ENCODE measurements around the gene HIGD1A.
"Not testable (repeated sequence)": the region's sequence is repeated elsewhere in the genome, so short reads cannot be mapped to it uniquely, and the experiment has no call there.

HIGD1A gene

DNA sequence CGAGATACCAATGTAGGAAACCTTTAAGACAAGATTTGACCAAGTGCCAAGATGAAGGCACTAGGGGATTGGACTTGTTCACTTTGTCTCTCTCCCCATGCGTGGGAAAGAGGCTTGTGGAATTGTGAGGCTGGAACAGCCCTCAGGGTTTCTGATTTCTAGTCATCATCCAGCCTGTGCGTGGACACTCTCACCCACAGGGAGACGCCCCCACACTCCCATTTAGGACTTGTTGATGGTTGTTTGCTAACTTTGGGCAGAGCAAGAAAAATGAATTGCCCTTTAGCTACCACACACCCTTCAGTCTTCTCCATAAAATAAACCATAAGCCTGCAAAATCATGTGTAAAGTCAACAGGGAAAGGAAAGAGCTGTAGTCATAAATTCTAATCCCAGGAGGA, 23.4 kb upstream of the HIGD1A start:
- no peak for DNase-seq

DNA sequence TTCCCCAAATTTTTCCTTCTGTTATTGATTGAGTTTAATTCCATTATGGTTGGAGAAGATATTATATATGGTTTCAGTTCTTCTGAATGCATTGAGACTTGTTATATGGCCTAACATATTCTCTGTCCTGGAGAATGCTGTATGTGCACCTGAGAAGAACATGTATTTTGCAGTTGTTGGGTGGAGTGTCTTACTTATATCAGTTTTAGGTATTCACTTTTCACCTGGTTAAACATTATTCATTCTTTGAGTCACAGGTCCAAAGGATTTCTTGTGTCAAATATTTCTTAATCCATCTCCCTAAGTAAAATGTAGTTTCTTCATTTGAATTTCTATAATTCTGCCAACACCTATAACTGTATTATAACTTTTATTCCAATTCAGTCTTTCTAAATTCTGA, 22.7 kb upstream of the HIGD1A start:
- no peak for DNase-seq

DNA sequence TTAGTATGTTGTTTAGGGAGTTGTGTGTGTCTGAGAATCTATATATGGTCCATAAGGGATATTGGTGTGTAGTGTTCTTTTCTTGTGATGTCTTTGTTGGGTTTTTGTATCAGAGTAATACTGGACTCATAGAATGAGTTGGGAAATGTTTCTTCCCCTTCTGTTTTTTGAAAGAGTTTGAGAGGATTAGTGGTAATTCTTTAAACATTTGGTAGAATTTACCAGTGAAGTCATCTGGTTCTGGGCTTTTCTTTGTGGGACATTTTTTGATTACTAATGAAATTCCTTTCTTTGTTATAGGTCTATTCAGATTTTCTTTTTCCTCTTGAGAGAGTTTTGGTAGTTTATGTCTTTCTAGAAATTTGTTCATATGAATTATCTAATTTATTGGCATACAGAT, 21.9 kb upstream of the HIGD1A start:
- DNase-seq: no peak

DNA sequence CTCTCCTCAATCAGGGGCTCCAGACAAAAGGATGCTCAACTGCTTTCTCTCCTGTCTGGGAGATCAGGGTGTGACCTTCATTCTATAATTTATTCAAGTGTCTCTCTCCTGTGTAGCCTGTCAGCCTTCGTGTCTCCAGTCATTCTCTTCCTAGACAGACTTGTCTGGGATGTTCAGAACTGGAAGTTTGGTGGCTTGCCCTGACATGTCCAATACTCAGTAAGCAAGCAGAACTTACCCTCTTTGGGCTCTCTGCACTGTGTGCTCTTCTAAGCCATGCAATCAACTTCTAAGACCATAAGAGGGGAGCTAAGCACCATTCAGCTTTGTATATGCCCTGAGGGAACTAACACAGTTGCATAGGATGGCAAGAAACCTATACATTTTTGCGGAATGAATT, 19.1 kb upstream of the HIGD1A start:
- DNase-seq: no peak

DNA sequence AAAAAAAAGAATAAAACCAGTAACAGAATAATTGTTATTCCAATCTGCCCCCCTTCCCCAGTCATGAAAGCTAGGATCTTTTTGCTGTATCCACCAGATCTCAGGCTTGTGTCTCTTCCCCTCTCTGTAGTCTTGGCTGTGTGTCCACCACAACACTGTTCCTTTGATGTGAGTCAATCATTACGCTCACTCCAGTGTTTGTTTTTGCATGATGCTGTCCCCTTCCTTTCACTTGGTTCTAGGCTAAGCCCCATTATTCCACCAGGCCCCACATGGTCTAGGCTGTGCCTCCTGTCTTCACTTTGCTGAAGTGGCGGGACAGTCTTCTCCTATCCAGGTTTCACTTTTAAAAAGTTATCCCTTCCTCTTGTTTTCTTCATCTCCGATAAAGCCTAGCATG, 18.5 kb upstream of the HIGD1A start:
- DNase-seq: no peak

DNA sequence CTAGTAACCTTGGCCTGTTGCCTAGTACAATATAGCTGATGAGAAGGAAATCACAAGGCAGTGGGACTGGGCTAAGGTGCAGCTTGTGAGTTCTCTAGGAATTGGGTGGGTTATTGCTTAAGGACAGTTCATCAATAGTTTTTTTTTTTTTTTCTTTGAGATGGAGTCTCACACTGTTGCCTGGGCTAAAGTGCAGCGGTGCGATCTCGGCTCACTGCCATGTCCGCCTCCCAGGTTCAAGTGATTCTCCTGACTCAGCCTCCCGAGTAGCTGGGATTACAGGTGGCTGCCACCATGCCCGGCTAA, 16.4 kb upstream of the HIGD1A start:
- no peak for DNase-seq

DNA sequence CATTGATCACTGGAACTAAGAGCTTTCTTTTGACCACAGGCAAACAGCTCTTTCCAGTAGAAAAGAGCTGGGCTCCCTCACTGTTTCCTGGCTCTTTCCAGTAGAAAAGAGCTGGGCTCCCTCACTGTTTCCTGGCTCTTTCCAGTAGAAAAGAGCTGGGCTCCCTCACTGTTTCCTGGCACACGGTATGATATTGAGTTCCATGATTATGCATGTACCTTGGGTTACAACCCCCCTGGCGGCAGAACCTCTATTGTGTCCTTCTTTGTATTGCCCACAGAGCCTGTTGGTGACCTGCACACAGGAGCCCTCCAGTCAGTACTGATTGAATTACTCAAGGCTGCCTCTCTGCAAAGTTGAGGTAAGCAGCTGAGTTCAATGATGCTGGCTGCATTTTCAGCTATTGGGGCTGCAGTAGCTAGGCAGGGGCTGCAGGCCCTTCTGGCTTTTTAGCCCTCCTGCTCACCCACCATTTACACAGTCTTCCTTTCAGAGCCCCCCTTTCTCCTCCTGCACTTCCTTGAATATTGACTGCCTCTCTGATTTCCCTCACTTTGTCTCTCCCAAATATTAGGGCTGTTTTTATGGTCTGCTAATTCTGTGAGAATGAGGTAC, 15.2 kb upstream of the HIGD1A start:
- peak in 1 of 2 experiments; percentile 50 for DNase-seq

DNA sequence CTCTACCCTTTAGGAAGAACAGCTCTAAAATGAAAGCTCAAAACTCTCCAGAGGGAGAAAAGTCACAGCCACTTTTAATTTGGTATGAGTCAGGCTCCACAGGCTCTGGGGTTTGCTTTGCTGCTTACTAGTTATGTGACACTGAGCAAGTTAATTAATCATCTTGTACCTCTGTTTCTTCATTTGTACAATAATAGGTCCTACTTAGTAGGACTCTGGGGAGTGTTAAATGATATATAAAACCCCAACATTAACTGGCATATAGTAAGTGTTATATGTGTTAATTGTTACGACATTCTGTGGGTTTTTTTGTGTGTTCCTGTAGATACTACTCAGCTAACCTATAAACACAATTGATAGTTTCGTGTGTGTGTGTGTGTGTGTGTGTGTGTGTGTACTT, 11.5 kb upstream of the HIGD1A start:
- DNase-seq: no peak

DNA sequence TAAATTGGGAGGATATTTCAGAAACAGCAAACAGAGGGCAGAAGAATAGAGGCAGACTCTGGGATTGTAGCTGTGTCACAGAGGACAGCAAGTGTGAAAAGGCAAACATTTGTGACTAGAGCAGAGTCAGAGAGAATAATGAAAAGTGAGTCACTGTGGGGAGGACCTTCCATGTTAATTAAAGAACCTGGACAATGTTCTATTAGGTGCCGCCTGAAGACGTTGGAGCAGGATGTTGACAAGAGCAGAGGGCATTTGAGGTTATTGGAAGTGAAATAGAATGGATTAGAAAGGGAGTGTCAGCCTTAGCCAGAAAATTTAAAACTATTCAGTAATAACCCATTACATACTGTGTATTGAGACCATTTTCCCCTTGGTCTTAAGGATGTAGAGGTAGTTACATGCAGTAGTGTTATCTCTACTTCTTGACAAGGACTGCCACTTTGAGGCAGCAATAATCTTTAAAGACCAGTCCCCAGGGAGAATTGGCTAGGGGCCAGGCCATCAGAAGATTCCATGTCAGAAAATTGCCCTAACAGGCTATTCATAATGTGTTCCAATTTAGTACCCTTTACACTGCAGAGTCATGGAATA, 10.7 kb upstream of the HIGD1A start:
- peak in 1 of 2 experiments; percentile 9 for DNase-seq

DNA sequence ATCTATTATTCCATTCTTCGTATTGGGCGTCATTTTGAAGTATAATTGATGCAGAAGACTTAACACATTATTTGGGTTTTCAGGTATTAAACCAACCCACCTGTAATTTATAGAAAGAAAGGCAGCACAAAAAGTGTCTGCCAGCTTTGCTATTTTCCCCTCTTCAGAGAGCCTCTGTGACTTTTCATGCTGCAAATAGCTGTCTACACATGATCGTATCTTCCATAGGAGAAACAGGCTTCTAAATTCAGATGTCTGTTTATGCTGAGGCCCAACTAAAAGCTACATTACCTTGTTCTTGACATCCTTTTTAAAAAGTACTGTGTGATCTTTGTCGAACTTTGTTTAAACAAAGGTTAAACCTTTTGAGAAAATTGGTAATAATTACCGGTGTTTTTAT, 10.0 kb upstream of the HIGD1A start:
- no peak for DNase-seq

DNA sequence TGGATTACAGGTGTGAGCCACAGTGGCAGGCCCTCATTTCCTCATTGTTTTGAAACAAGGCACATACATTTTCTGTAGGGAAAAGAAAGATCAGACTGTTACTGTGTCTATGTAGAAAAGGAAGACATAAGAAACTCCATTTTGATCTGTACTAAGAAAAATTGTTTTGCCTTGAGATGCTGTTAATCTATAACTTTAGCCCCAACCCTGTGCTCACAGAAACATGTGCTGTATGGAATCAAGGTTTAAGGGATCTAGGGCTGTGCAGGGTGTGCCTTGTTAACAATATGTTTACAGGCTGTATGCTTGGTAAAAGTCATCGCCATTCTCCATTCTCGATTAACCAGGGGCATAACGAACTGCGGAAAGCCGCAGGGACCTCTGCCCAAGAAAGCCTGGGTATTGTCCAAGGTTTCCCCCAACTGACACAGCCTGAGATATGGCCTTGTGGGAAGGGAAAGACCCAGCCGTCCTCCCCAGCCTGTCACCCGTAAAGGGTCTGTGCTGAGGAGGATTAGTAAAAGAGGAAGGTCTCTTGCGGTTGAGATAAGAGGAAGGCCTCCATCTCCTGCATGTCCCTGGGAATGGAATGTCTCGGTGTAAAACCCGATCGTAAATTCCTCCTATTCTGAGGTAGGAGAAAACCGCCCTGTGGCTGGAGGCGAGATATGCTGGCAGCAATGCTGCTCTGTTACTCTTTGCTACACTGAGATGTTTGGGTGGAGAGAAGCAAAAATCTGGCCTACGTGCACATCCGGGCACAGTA, 7.0 kb upstream of the HIGD1A start:
- not testable (repeated sequence) for DNase-seq

DNA sequence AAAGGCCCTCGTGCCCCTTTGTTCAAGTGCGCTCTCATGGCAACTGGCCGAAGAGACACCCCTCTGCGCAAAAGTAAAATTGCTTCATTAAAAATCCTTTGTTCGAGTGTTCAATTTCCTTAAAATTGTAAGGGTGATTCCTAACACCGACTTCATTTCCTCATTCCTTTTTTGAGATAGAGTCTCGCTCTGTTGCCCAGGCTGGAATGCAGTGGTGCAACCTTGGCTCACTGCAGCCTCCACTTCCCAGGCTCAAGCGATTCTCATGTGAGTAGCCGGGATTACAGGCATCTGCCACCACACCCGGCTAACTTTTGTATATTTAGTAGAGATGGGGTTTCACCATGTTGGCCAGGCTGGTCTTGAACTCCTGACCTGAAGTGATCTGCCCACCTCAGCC, 6.4 kb upstream of the HIGD1A start:
- not testable (repeated sequence) for DNase-seq

DNA sequence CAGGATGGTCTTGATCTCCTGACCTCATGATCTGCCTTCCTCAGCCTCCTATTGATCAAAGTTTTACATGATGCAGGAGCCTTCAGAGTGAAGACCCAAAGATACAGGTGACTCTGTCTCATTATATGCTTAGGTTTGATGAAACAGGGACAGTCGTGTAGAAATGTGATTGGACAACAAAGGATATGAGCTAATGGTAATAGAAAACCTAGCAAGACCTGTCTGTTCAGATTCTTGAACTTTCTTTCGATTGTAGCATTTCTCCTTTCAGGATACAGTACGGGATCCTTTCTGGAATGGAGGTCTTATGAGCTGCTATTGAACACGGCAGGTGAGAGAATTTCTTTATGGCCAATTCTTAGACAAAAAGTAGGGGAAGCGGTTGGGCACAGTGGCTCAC, 4.9 kb upstream of the HIGD1A start, which contains the start of gene ACKR2:
Gene ACKR2, plus strand, starts transcription at position 244 of the 400 bp plus-strand sequence. CDS start 55,058 bp downstream, outside the sequence.
- DNase-seq: no peak

DNA sequence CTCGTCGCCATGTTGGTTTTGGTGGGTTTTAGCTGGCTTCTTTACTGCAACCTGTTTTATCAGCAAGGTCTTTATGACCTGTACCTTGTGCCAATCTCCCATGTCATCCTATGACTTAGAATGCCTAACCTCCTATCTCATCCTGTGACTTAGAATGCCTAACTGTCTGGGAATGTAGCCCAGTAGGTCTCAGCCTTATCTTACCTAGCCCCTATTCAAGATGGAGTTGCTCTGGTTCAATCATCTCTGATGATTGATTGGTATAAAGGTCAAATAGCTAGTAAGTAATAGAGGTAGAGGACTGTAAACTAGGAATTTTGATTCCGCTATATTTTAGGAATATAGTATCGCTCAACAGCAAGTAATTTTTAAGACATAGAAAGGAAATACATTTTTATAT, 3.6 kb upstream of the HIGD1A start:
- no peak for DNase-seq

DNA sequence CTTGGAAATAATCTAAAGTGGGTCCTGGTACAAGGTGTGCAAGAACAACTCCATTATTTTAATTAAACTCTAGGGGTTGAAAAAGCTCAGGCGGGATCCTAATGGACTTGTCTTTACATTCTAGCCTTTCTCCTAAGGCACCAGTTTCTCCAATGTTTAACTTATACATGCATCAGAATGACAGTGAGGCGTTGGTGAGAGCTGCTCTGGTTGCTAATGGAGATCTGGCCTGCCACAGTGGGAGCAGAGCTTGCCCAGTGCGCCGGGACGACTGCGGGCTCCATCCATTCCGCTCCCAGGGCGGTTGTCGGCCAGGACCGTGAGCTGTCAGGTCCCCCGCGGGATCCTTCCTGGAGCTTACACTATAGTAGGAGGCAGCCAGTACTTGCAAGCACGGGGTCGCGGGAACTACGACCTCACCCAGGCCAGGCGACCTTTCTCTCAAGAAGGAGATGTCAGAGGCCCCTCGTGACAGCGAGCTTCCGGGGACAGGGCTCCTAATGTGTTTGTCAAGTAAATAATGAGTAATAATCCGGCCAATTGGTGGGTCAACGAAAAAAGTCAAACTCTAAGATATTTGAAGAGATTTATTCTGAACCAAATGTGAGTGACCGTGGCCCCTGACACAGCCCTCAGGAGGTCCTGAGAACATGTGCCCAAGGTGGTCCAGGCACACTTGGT, 991 bp upstream of the HIGD1A start:
- DNase-seq: no peak

DNA sequence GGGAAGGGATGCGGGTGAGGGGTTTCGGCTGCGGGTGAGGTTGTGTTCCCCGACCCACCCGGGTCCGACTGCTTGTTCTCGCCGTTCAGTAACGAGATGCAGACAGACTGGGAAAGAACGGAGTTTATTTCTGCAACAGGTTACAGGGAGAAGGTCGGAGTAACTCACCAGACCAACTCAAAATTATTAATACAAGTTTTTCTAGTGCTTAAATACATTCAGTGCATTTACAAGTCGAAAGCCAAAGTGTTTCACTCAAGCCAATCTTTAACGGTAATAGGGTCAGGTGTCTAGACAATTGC, 492 bp upstream of the HIGD1A start:
- no peak for DNase-seq

DNA sequence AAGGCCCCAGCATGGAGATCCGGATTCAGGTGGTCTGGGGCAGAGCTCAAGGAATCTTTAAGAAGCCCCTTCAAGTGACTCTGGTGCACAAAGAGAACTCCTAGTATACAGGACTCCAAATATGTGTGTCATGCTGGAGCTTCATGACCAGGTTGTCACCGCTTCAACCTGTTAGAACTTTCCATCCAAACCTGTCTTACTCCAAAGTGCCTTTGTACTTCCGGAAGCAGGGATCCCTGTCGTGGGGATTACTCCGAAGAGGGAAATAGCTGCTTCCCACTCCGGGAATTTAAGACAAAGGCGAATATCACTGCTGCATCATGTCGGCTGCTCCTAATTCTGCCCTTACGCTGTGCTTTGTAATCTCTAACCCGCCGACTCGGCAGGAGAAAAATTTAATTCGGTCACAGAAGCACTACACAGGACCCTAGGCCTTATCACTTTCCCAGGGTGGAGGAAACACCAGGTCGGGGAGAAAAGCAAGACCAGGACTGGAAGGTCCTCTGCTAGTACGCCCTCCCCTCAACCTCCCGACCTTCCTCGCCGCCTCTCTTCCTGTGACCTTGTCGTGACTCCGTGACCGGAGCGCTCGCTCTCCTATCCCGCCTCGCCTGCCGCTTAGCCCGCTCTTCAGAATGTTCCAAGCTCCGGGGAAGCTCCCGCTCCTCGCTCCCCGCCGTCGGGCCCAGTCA, 730 bp downstream of the HIGD1A start:
- peak in 1 of 2 experiments; percentile 4 for DNase-seq

DNA sequence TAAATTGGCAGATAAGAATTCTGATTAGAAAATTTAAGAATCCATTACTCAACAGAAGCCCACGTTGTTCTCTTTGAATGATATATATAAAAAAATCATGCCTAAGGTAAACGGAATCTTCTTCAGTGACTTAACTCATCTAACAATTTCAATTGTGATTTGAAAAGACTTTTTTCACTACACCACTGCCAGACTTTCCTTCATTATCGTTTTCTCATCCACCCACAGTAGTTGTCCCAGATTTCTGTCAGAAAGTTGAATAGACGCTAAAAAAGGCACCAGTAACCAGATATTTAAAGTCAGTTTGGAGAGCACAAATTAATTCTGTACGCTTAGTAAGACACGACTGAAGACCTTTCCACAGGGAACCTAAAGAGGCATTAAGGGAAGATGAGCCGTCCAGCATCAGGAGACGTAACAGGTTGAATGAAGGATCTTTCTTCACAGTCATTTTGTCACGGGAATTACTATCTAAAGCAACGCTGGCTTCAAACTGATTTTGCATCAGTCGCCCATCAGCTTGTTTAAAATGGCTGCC, 1.3 kb downstream of the HIGD1A start:
- DNase-seq: no peak

DNA sequence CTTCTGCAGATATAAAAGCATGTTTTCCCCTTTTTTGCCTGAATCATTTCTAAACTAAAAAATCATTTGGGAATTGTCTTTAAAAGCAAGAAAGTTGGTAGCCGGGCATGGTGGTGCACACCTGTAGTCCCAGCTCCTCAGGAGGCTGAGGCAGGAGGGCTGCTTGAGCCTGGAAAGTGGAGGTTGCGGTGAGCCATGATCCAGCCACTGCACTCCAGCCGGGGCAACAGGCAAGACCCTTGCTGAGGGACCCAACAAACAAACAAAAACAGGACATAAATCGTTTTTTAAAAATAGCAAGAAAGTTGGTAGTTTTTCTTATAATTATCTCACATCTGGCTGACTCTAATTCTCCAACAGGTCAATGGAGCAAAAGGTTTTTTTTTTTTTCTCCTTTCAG, 2.5 kb downstream of the HIGD1A start:
- DNase-seq: no peak

DNA sequence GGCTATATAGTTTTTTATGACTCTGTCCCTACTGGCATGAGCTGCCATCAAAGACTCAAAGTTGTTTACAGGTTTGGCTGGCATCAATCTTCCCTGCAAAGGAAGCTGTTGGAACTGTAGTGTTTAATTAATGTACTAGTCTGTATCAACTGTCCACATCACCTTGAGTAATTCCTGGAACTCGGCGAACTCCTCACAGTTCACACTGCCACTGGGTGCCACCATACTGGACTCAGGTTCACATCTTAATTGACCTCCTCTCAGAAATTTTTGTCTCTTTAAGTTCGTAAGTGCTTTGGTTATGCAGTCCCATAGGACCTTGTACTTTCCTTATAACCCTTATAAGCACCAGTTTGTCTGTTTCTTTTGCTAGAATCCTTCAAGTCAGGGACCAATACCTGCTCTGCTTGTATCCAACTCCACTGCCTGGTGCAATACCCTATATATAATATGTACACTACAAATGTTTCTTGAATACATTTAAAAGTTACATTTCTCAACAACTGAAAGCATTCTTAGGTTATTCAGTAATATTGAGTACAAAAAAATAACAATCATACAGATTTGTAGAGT, 3.2 kb downstream of the HIGD1A start:
- DNase-seq: no peak

DNA sequence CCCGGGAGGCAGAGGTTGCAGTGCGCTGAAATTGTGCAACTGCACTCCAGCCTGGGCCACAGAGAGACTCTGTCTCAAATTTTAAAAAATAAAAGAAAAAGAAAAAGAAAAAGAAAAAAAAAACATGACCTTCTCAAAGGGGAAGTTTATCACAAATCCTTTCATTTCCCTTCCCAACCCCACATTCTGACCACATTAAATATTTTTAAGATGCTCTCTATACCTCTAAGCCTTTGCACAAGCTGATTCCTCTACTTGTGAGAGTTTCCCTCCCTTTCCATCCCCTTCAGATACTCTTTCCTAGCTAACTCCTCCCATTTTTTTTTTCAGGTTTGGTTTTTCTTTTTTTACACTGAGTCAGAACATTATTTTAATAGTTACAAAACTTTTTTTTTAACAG, 4.0 kb downstream of the HIGD1A start:
- no peak for DNase-seq

DNA sequence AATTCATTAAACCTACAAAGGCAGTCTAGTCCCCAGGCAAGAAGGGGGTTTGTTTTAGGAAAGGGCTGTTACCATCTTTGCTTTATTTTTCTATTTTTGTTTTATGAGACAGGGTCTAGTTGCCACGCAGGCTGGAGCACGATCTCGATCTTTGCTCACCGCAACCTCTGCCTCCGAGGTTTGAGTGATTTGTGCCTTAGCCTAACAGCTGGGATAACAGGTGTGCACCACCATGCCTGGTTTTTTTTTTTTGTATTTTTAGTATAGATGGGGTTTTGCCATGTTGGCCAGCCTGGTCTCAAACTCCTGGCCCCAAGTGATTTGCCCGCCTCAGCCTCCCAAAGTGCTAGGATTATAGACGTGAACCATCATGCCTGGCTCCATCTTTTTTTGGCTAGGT, 4.9 kb downstream of the HIGD1A start:
- no peak for DNase-seq

DNA sequence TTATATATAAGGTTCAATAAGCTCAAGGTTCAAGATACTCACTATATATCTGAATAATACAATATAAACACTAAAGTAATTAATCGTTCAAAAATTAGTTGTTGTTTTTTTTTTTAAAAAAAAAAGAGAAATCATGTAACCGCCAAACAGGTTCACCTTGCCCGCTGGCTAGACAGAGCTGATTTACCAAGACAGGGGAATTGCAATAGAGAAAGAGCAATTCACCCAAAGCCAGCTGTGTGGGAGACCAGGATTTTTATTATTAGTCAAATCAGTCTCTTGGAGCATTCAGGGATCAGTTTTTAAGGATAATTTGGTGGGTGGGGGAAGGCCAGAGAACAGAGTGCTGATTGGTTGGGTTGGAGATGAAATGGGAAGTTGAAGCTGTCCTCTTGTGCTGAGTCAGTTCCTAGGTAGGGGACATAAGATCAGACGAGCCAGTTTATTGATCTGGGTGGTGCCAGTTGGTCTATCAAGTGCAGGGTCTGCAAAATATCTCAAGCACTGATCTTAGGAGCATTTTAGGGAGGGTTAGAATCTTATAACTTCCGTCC, 7.9 kb downstream of the HIGD1A start:
- no peak for DNase-seq

Data from NCI-H446 (cell line).